SK-N-SH (cell line): ENCODE results near the gene TBC1D16. TPM values are rescaled to one million over a fixed set of nuclear protein-coding genes. Genes with fewer than 3 reads are reported as not detected.

Experiments
- CTCF ChIA-PET: fragments of 300-600, 350-600 bp; formaldehyde crosslinking; extraction: SDS; loops from one replicate; lab custom pipeline; 2021; lab: Yijun Ruan, JAX
- POLR2A ChIA-PET: fragments of 350-600 bp; sonication (Branson Sonifier 250); formaldehyde crosslinking; extraction: SDS; loops from one replicate; lab custom pipeline; 2020; ENCODE audit warnings: antibody characterized with exemption, inconsistent platforms; lab: Yijun Ruan, JAX
- DNase-seq: peaks from one replicate; pipeline ENCODE4 v3.0.0; 2012
- H2AFZ ChIP-seq: fragments of 200-600 bp; sonication (generic); 2 replicates; pipeline ENCODE4 v1.8.1; 2016; ENCODE audit warnings: antibody characterized with exemption, mild to moderate bottlenecking, low read depth
- H3F3A ChIP-seq: fragments of 200-600 bp; sonication (generic); replicated peaks from 2 replicates; pipeline ENCODE3; 2016; ENCODE audit warnings: antibody characterized with exemption, mild to moderate bottlenecking; ENCODE audit not compliant: insufficient read depth
- H3K27ac ChIP-seq, 2 experiments: fragments of 200-500 bp in 1 of 2; fragments of 200-600 bp in 1 of 2; sonication (Bioruptor generic) in 1 of 2; sonication (generic), shearing (Covaris generic) in 1 of 2; 2 replicates each; pipeline versions ENCODE4 v1.5.1 to v1.6.1; 2014 to 2016; ENCODE audit warnings: low read depth in 2 of 2, inconsistent platforms in 1 of 2, low read length in 1 of 2, mild to moderate bottlenecking in 1 of 2, mixed read lengths in 1 of 2
- H3K27me3 ChIP-seq: fragments of 200-600 bp; sonication (generic), shearing (Covaris generic); 2 replicates; pipeline ENCODE4 v1.6.1; 2016; ENCODE audit warnings: mixed run types; ENCODE audit not compliant: insufficient read depth
- H3K36me3 ChIP-seq, 2 experiments: fragments of 200-500 bp in 1 of 2; fragments of 200-600 bp in 1 of 2; sonication (Bioruptor generic) in 1 of 2; sonication (generic) in 1 of 2; replicated peaks in 1 of 2; 2 replicates each; pipeline versions ENCODE3 to v1.5.1; 2014 to 2016; ENCODE audit warnings: low read length in 1 of 2, mild to moderate bottlenecking in 1 of 2; ENCODE audit not compliant: insufficient read depth in 2 of 2, control insufficient read depth in 1 of 2
- H3K4me1 ChIP-seq, 2 experiments: fragments of 200-500 bp in 1 of 2; fragments of 200-600 bp in 1 of 2; sonication (Bioruptor generic) in 1 of 2; sonication (generic), shearing (Covaris generic) in 1 of 2; 2 replicates each; pipeline versions ENCODE4 v1.5.1 to v1.6.1; 2014 to 2016; ENCODE audit warnings: low read depth in 1 of 2, low read length in 1 of 2, mixed run types in 1 of 2; ENCODE audit not compliant: insufficient read depth in 2 of 2, control insufficient read depth in 1 of 2
- H3K4me2 ChIP-seq: fragments of 200-600 bp; sonication (generic), shearing (Covaris generic); 2 replicates; pipeline ENCODE4 v1.6.1; 2017; ENCODE audit warnings: mixed run types
- H3K4me3 ChIP-seq, 2 experiments: fragments of 200-500 bp in 1 of 2; fragments of 200-600 bp in 1 of 2; sonication (Bioruptor generic) in 1 of 2; sonication (generic), shearing (Covaris generic) in 1 of 2; 2 replicates each; pipeline versions ENCODE4 v1.5.1 to v1.8.1; 2014 to 2016; ENCODE audit warnings: low read depth in 2 of 2, inconsistent platforms in 1 of 2, low read length in 1 of 2, mild to moderate bottlenecking in 1 of 2, mixed read lengths in 1 of 2, moderate library complexity in 1 of 2
- H3K79me2 ChIP-seq: fragments of 200-600 bp; sonication (generic); 2 replicates; pipeline ENCODE4 v1.8.1; 2017; ENCODE audit warnings: mild to moderate bottlenecking; ENCODE audit not compliant: insufficient read depth
- H3K9ac ChIP-seq: fragments of 200-600 bp; sonication (generic); 2 replicates; pipeline ENCODE4 v1.6.1; 2017; ENCODE audit warnings: mixed run types
- H3K9me2 ChIP-seq: fragments of 200-600 bp; sonication (generic); 2 replicates; pipeline ENCODE4 v1.6.1; 2017; ENCODE audit warnings: mixed run types
- H3K9me3 ChIP-seq: fragments of 200-600 bp; sonication (generic); 2 replicates; pipeline ENCODE4 v1.6.1; 2017; ENCODE audit warnings: mixed run types, mild to moderate bottlenecking, moderate library complexity
- H4K20me1 ChIP-seq: fragments of 200-600 bp; sonication (generic); 2 replicates; pipeline ENCODE4 v1.6.1; 2017; ENCODE audit warnings: mild to moderate bottlenecking, mixed run types; ENCODE audit not compliant: insufficient read depth
- CHD2 ChIP-seq: fragments of 150-350 bp; IDR thresholded peaks from 2 replicates; pipeline ENCODE4 v1.6.1; 2018; ENCODE audit warnings: low read length; ENCODE audit not compliant: partially characterized antibody
- ELF1 ChIP-seq: IDR thresholded peaks from 2 replicates; pipeline ENCODE4 v1.4.0; 2012
- EZH2phosphoT487 ChIP-seq: fragments of 200-600 bp; sonication (generic); IDR thresholded peaks from 2 replicates; pipeline ENCODE4 v1.6.1; 2017; ENCODE audit warnings: low read depth, mixed run types, mild to moderate bottlenecking, antibody characterized with exemption, moderate library complexity, borderline replicate concordance
- FOXM1 ChIP-seq: IDR thresholded peaks from 2 replicates; pipeline ENCODE4 v1.4.0; 2012; ENCODE audit warnings: low read depth, mild to moderate bottlenecking
- IRF3 ChIP-seq: fragments of 150-350 bp; IDR thresholded peaks from 2 replicates; pipeline ENCODE4 v1.6.1; 2016; ENCODE audit warnings: mild to moderate bottlenecking, low read depth, low read length
- MEF2A ChIP-seq: IDR thresholded peaks from 2 replicates; pipeline ENCODE4 v1.4.0; 2012; ENCODE audit warnings: low read depth, borderline replicate concordance
- PBX3 ChIP-seq: IDR thresholded peaks from 2 replicates; pipeline ENCODE4; 2012
- POLR2AphosphoS5 ChIP-seq: IDR thresholded peaks from 2 replicates; pipeline ENCODE4 v1.6.1; 2012; ENCODE audit warnings: low read depth, low read length
- RAD21 ChIP-seq: IDR thresholded peaks from 2 replicates; pipeline ENCODE4 v1.6.1; 2012; ENCODE audit warnings: mild to moderate bottlenecking, low read length
- REST ChIP-seq: IDR thresholded peaks from 2 replicates; pipeline ENCODE4 v1.6.1; 2012; ENCODE audit warnings: mild to moderate bottlenecking, low read depth, low read length, moderate library complexity
- SIN3A ChIP-seq: IDR thresholded peaks from 2 replicates; pipeline ENCODE4 v1.6.1; 2012; ENCODE audit warnings: low read depth, mild to moderate bottlenecking, low read length, moderate library complexity, borderline replicate concordance
- SMC3 ChIP-seq: IDR thresholded peaks from 2 replicates; pipeline ENCODE4 v1.6.1; 2012; ENCODE audit warnings: low read depth, low read length, improper control_type of control experiment
- TAF1 ChIP-seq: IDR thresholded peaks from 2 replicates; pipeline ENCODE4 v1.6.1; 2012; ENCODE audit warnings: low read depth, mild to moderate bottlenecking, low read length, moderate library complexity, borderline replicate concordance
- TCF12 ChIP-seq: IDR thresholded peaks from 2 replicates; pipeline ENCODE4 v1.4.0; 2012
- YY1 ChIP-seq: IDR thresholded peaks from 2 replicates; pipeline ENCODE4 v1.4.0; 2012; ENCODE audit warnings: low read depth, mild to moderate bottlenecking
- WGBS: methylation state at CpG from one replicate; pipeline ENCODE4 v1.1.6; 2017; ENCODE audit warnings: low lambda C conversion rate; 5-methylcytosine and 5-hydroxymethylcytosine counted together
- polyA plus RNA-seq, 3 experiments: library from polyadenylated mRNA; depleted of rRNA; stranded (reverse); fragments of >200 nt; gene quantifications; 2 replicates each; pipeline ENCODE4 v1.2.3, GENCODE V29; 2012
- TF ChIP-seq, protein P1 (sequence below): fragments of 200-600 bp; sonication (generic); IDR thresholded peaks from 2 replicates; pipeline ENCODE4 v1.6.1; 2017; ENCODE audit warnings: antibody characterized with exemption, mild to moderate bottlenecking, moderate library complexity

Gene TBC1D16
- polyA plus RNA-seq, 1 of the 3 experiments (the other 2 are of a cell fraction): 14.5 TPM

DNA sequence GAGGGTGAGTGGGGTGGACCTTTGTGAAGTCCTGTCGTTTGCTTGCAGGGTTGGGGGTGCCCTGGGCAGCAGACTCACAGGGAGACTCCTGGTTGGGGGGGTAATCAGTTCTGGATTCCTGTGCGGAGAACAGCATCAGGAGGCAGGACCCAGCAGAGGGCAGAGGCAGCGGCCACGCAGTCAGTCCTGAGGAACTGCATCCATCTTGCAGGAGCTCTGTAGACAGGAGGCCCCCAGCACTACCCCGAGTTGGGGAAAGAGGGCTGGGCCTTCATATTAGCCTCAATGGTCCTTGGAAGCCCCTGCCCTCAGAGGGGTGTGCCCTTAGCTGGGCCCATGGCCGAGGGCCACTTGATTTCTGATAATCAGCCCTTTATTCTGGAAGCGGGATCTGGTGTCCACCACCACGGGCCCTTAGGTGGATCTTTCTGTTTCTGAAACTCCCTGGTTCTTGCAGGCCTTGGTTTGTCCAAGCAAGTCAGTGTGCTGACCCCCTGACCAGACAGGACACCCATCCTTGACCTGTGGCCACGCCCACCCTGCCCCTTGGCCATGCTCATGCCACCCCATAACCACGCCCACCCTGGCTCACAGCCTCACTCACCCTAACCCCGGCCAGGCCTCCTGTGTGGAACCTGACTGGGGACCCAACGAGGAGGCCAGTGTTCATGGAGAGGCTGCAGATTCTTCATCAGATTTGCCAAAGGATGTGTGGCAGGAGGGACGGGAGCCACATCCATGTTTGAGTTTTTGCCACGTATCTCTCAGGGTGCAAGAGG lies 122.9 kb downstream of the TBC1D16 start:
- H3K79me2 ChIP-seq: no peaks in the 10 kb centered on the region
- H3K27me3 ChIP-seq: 0 out of 2 replicates have a peak, but pooled peaks cover 6% of the 10 kb centered on the region
- H3K4me3 ChIP-seq: no peak overlapping the region
- H3K9ac ChIP-seq: no peak overlapping the region
- POLR2A ChIA-PET: no interaction called here
- H3K4me1 ChIP-seq: no peaks in the 10 kb centered on the region; a peak in 1 of 4 replicates
- no peaks in the 10 kb centered on the region for H3K36me3 ChIP-seq
- no peaks in the 10 kb centered on the region for H3K9me2 ChIP-seq
- no peaks in the 10 kb centered on the region for H3F3A ChIP-seq
- H3K4me2 ChIP-seq: no peak overlapping the region
- H4K20me1 ChIP-seq: no peaks in the 10 kb centered on the region
- H2AFZ ChIP-seq: no peak overlapping the region
- TF ChIP-seq TAF1 (no peak), POLR2AphosphoS5 (no peak), REST (no peak), FOXM1 (no peak), TCF12 (no peak)
- TF ChIP-seq, protein P1, sequence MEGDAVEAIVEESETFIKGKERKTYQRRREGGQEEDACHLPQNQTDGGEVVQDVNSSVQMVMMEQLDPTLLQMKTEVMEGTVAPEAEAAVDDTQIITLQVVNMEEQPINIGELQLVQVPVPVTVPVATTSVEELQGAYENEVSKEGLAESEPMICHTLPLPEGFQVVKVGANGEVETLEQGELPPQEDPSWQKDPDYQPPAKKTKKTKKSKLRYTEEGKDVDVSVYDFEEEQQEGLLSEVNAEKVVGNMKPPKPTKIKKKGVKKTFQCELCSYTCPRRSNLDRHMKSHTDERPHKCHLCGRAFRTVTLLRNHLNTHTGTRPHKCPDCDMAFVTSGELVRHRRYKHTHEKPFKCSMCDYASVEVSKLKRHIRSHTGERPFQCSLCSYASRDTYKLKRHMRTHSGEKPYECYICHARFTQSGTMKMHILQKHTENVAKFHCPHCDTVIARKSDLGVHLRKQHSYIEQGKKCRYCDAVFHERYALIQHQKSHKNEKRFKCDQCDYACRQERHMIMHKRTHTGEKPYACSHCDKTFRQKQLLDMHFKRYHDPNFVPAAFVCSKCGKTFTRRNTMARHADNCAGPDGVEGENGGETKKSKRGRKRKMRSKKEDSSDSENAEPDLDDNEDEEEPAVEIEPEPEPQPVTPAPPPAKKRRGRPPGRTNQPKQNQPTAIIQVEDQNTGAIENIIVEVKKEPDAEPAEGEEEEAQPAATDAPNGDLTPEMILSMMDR: no peak
- TF ChIP-seq, all 33 proteins: peak for 0
- Histone ChIP-seq H3K27ac (no peak overlapping the region), H3K9me3 (no peaks in the 10 kb centered on the region)
- 78% methylated on average over 11 of the region's 14 CpGs for WGBS
- CTCF ChIA-PET: interaction anchor here (1.5 kb wide), 1 partner anchor 28 kb away, joined by 3 read pairs; no protein-coding TSS in a partner anchor
- no peak for DNase-seq

DNA sequence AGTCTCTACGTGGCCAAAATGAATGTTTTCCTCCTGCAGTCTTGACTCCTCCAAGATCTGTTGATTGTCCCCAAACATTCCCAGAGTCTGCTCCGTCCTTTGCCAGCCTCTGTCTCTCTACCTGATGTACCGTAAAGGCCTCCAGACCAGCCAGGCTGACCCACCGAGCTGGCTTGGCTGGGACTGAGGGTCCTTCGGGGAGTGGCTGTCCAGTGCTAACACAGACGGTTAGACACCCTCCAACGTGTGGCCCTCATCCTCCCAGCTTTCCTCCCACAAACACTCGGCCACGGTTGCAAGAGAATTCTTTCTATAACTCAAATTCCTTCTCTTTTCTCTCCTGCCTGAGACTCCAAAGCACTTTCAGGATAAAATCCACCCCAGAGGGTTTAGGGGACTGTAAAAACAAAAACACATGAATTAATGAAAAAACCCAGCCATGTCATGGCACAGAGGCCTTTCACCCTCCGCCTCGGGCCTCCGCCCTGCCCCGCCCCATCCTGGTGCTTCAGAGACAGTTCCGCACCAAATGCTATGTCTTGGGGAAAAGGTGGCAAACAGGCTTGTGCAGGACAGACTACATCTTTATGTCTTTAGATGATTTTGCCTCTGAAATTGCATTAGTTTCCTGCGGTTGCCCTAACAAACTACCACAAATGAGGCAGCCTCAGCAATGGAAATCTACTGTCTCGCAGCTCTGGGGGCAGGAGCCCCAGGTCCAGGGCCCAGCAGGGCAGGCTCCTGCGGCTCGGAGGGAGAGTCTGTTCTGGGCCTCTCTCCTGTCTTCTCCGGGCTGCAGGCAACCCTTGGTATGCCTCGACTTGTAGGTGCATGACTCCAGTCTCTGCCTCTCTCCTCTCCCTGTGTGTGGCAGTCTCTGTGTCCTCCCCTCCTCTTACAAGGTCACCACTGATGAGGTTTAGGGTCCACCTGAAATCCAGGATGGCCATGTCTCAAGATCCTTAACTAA lies 124.0 kb downstream of the TBC1D16 start:
- ChIA-PET CTCF (interaction anchor here (1.1 kb wide), 1 partner anchor 24 kb away, joined by 3 read pairs; no protein-coding TSS in a partner anchor), POLR2A (no interaction called here)
- 0 out of 2 replicates have a peak, but pooled peaks cover 6% of the 10 kb centered on the region for H3K27me3 ChIP-seq
- H3K4me1 ChIP-seq: no peaks in the 10 kb centered on the region
- H3K4me3 ChIP-seq: no peak overlapping the region
- H3K4me2 ChIP-seq: no peak overlapping the region
- WGBS: 78% methylated on average over 20 of the region's 20 CpGs
- no peak overlapping the region for H2AFZ ChIP-seq
- no peaks in the 10 kb centered on the region for H3K79me2 ChIP-seq
- no peaks in the 10 kb centered on the region for H4K20me1 ChIP-seq
- no peaks in the 10 kb centered on the region for H3K36me3 ChIP-seq
- no peaks in the 10 kb centered on the region for H3K9me2 ChIP-seq
- no peak overlapping the region for H3K27ac ChIP-seq
- no peak overlapping the region for H3K9ac ChIP-seq
- TF ChIP-seq SMC3: no peak
- TF ChIP-seq RAD21: no peak
- TF ChIP-seq IRF3: no peak
- TF ChIP-seq YY1: no peak
- no peak for TF ChIP-seq SIN3A
- no peak for TF ChIP-seq CHD2
- no peak for TF ChIP-seq POLR2AphosphoS5
- no peak for TF ChIP-seq FOXM1
- no peak for TF ChIP-seq ELF1
- TF ChIP-seq MEF2A: no peak
- TF ChIP-seq PBX3: no peak
- no peak for TF ChIP-seq EZH2phosphoT487
- no peaks in the 10 kb centered on the region for H3F3A ChIP-seq
- DNase-seq: no peak
- no peaks in the 10 kb centered on the region for H3K9me3 ChIP-seq
